Measurements from ENCODE around the gene HEBP2.

The HEBP2 gene

DNA sequence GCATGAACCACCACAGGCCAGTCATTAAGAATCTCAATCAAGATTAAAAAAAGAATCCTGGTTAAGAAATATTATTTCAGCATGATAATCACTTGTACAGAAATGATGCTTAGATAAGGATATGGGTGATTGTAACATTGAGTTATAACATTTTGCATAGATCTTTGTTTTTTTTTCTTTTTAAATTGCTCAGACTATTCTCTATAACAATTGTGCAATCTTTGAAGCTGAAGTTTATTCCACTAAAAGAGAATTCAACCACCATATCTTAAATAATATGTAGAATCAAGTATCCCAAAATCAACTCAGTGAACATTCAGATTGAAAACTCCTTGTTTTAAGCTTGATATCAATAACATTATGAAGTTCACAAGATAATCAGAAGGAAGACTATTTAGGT is 27.0 kb upstream of the HEBP2 start:
- ATAC-seq: no peak
- TF ChIP-seq, protein P1, sequence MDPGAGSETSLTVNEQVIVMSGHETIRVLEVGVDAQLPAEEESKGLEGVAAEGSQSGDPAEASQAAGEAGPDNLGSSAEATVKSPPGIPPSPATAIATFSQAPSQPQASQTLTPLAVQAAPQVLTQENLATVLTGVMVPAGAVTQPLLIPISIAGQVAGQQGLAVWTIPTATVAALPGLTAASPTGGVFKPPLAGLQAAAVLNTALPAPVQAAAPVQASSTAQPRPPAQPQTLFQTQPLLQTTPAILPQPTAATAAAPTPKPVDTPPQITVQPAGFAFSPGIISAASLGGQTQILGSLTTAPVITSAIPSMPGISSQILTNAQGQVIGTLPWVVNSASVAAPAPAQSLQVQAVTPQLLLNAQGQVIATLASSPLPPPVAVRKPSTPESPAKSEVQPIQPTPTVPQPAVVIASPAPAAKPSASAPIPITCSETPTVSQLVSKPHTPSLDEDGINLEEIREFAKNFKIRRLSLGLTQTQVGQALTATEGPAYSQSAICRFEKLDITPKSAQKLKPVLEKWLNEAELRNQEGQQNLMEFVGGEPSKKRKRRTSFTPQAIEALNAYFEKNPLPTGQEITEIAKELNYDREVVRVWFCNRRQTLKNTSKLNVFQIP (CRISPR knock-in tag; IDR thresholded peaks at IDR 0.05; ENCODE audit: borderline replicate concordance, low read depth): no peak
- TF ChIP-seq, protein P2, sequence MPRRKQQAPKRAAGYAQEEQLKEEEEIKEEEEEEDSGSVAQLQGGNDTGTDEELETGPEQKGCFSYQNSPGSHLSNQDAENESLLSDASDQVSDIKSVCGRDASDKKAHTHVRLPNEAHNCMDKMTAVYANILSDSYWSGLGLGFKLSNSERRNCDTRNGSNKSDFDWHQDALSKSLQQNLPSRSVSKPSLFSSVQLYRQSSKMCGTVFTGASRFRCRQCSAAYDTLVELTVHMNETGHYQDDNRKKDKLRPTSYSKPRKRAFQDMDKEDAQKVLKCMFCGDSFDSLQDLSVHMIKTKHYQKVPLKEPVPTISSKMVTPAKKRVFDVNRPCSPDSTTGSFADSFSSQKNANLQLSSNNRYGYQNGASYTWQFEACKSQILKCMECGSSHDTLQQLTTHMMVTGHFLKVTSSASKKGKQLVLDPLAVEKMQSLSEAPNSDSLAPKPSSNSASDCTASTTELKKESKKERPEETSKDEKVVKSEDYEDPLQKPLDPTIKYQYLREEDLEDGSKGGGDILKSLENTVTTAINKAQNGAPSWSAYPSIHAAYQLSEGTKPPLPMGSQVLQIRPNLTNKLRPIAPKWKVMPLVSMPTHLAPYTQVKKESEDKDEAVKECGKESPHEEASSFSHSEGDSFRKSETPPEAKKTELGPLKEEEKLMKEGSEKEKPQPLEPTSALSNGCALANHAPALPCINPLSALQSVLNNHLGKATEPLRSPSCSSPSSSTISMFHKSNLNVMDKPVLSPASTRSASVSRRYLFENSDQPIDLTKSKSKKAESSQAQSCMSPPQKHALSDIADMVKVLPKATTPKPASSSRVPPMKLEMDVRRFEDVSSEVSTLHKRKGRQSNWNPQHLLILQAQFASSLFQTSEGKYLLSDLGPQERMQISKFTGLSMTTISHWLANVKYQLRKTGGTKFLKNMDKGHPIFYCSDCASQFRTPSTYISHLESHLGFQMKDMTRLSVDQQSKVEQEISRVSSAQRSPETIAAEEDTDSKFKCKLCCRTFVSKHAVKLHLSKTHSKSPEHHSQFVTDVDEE (CRISPR knock-in tag; IDR thresholded peaks at IDR 0.05): no peak
- TF ChIP-seq, protein P3, sequence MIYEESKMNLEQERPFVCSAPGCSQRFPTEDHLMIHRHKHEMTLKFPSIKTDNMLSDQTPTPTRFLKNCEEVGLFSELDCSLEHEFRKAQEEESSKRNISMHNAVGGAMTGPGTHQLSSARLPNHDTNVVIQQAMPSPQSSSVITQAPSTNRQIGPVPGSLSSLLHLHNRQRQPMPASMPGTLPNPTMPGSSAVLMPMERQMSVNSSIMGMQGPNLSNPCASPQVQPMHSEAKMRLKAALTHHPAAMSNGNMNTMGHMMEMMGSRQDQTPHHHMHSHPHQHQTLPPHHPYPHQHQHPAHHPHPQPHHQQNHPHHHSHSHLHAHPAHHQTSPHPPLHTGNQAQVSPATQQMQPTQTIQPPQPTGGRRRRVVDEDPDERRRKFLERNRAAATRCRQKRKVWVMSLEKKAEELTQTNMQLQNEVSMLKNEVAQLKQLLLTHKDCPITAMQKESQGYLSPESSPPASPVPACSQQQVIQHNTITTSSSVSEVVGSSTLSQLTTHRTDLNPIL (CRISPR knock-in tag; IDR thresholded peaks at IDR 0.05; ENCODE audit: low read depth): no peak
- TF ChIP-seq CSDC2 (CRISPR knock-in tag; IDR thresholded peaks at IDR 0.05) (no peak), ZNF8 (CRISPR knock-in tag; IDR thresholded peaks at IDR 0.05) (no peak), BACH2 (CRISPR knock-in tag; IDR thresholded peaks at IDR 0.05; ENCODE audit: borderline replicate concordance) (no peak), ZC3H10 (CRISPR knock-in tag; IDR thresholded peaks at IDR 0.05) (no peak), PPARA (CRISPR knock-in tag; IDR thresholded peaks at IDR 0.05; ENCODE audit: borderline replicate concordance) (no peak), RARB (CRISPR knock-in tag; IDR thresholded peaks at IDR 0.05) (no peak), ZNF565 (CRISPR knock-in tag; conservative IDR thresholded peaks at IDR 0.05; ENCODE audit: low read depth) (no peak), ESRRG (CRISPR knock-in tag; IDR thresholded peaks at IDR 0.05) (no peak), GLIS3 (CRISPR knock-in tag; IDR thresholded peaks at IDR 0.05) (no peak), ISL1 (CRISPR knock-in tag; IDR thresholded peaks at IDR 0.05) (no peak), ARNTL (CRISPR knock-in tag; IDR thresholded peaks at IDR 0.05; ENCODE audit: borderline replicate concordance, low read depth) (no peak), ZFP30 (CRISPR knock-in tag; IDR thresholded peaks at IDR 0.05) (no peak)
- TF ChIP-seq, protein P4, sequence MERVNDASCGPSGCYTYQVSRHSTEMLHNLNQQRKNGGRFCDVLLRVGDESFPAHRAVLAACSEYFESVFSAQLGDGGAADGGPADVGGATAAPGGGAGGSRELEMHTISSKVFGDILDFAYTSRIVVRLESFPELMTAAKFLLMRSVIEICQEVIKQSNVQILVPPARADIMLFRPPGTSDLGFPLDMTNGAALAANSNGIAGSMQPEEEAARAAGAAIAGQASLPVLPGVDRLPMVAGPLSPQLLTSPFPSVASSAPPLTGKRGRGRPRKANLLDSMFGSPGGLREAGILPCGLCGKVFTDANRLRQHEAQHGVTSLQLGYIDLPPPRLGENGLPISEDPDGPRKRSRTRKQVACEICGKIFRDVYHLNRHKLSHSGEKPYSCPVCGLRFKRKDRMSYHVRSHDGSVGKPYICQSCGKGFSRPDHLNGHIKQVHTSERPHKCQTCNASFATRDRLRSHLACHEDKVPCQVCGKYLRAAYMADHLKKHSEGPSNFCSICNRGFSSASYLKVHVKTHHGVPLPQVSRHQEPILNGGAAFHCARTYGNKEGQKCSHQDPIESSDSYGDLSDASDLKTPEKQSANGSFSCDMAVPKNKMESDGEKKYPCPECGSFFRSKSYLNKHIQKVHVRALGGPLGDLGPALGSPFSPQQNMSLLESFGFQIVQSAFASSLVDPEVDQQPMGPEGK (CRISPR knock-in tag; IDR thresholded peaks at IDR 0.05; ENCODE audit: borderline replicate concordance): no peak
- TF ChIP-seq, protein P5, sequence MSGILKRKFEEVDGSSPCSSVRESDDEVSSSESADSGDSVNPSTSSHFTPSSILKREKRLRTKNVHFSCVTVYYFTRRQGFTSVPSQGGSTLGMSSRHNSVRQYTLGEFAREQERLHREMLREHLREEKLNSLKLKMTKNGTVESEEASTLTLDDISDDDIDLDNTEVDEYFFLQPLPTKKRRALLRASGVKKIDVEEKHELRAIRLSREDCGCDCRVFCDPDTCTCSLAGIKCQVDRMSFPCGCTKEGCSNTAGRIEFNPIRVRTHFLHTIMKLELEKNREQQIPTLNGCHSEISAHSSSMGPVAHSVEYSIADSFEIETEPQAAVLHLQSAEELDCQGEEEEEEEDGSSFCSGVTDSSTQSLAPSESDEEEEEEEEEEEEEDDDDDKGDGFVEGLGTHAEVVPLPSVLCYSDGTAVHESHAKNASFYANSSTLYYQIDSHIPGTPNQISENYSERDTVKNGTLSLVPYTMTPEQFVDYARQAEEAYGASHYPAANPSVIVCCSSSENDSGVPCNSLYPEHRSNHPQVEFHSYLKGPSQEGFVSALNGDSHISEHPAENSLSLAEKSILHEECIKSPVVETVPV (CRISPR knock-in tag; IDR thresholded peaks at IDR 0.05): no peak

DNA sequence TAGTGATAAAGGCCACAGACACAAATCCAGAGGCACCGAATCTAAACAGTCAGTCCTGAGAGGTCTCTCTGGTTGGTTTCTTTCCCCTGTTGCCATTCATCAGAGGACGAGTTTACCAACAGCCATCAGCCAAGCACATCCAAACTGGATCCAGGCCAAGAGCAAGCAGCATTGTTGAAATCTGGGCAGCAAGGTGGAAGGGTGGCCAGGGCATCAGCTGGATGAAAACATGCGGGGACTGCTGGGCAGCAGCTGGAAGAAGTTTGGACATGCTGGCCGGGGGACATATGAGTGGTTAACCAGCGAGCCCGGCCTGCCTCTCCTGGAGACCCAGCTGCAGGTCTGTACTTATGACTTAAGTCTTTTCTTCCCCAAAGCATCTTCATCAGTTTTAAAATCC is 26.2 kb upstream of the HEBP2 start, which contains the start of gene SMIM28:
SMIM28 (plus strand) TSS at position 62 of the 400 bp plus-strand sequence; CDS start at position 230, 168 bp downstream.
- no peak for TF ChIP-seq ZNF70 (CRISPR knock-in tag; IDR thresholded peaks at IDR 0.05)
- no peak for TF ChIP-seq OSR1 (CRISPR knock-in tag; IDR thresholded peaks at IDR 0.05)
- TF ChIP-seq PPARA (CRISPR knock-in tag; IDR thresholded peaks at IDR 0.05; ENCODE audit: borderline replicate concordance): no peak
- TF ChIP-seq, protein P2 (CRISPR knock-in tag; IDR thresholded peaks at IDR 0.05): no peak
- TF ChIP-seq BACH2 (CRISPR knock-in tag; IDR thresholded peaks at IDR 0.05; ENCODE audit: borderline replicate concordance): no peak
- no peak for TF ChIP-seq ESRRG (CRISPR knock-in tag; IDR thresholded peaks at IDR 0.05)
- TF ChIP-seq, protein P4 (CRISPR knock-in tag; IDR thresholded peaks at IDR 0.05; ENCODE audit: borderline replicate concordance): no peak
- no peak for TF ChIP-seq TOX (CRISPR knock-in tag; IDR thresholded peaks at IDR 0.05; ENCODE audit: borderline replicate concordance)
- no peak for ATAC-seq

Measured in SK-N-SH treated with all-trans-retinoic acid at 6 μM for 48 hours (cell line).